ENCODE data around the gene ATP1A2. TPM values are rescaled to one million over a fixed set of nuclear protein-coding genes. Genes with fewer than 3 reads are reported as not detected.

The ATP1A2 gene
- total RNA-seq, 1 donor from 2014 or later: 0.49 TPM

DNA sequence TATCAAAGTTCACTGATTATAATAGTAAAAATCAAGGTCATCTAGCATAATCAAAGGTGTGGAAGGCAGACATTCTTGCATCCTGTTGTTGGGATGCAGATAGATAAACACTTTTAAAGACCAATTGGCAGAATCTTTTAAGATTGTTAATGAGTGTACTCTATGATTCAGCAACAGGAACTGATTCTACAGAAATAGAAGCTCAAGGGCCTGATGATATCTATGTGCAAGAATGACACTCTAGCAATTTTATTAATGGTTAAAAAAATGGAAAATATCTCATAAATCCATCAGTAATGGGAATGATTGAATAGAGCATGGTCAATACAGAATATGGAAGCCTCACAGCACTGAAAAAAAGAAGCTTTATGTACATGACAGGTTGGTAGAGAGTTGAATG, 33.7 kb downstream of the ATP1A2 start:
- no peak overlapping the region for H3K27ac Mint-ChIP-seq (ENCODE audit: unreplicated experiment)
- peaks cover 5% of the 10 kb centered on the region for H3K27me3 Mint-ChIP-seq (ENCODE audit: unreplicated experiment)
- H3K4me1 Mint-ChIP-seq (ENCODE audit: unreplicated experiment): no peaks in the 10 kb centered on the region
- H3K9me3 Mint-ChIP-seq (ENCODE audit: unreplicated experiment): no peaks in the 10 kb centered on the region
- H3K36me3 Mint-ChIP-seq (ENCODE audit: low read depth, unreplicated experiment): no peaks in the 10 kb centered on the region
- DNase-seq (ENCODE audit: low spot score): no peak
- H3K4me3 Mint-ChIP-seq (ENCODE audit: unreplicated experiment): no peak overlapping the region
- TF ChIP-seq, protein P1, sequence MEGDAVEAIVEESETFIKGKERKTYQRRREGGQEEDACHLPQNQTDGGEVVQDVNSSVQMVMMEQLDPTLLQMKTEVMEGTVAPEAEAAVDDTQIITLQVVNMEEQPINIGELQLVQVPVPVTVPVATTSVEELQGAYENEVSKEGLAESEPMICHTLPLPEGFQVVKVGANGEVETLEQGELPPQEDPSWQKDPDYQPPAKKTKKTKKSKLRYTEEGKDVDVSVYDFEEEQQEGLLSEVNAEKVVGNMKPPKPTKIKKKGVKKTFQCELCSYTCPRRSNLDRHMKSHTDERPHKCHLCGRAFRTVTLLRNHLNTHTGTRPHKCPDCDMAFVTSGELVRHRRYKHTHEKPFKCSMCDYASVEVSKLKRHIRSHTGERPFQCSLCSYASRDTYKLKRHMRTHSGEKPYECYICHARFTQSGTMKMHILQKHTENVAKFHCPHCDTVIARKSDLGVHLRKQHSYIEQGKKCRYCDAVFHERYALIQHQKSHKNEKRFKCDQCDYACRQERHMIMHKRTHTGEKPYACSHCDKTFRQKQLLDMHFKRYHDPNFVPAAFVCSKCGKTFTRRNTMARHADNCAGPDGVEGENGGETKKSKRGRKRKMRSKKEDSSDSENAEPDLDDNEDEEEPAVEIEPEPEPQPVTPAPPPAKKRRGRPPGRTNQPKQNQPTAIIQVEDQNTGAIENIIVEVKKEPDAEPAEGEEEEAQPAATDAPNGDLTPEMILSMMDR (IDR thresholded peaks at IDR 0.05; ENCODE audit: unreplicated experiment): no peak

DNA sequence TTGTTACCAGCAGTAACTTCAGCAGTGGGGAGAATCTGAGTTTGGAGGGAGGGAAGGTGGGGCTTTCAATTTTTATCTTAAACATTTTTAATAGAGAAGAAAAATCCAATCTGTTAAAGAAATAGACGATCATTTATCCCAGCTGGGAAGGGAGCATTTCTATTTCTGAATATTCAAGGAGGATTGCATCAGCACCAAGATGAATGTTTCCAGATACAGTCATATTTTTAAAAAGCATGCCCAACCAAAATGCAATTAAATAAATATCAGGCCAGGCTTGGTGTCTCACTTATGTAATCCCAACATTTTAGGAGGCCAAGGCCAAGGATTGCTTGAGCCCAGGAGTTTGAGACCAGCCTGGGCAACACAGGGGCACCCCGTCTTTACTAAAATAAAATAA, 34.2 kb downstream of the ATP1A2 start:
- no peak for DNase-seq (ENCODE audit: low spot score)
- H3K27me3 Mint-ChIP-seq (ENCODE audit: unreplicated experiment): peaks cover 5% of the 10 kb centered on the region

DNA sequence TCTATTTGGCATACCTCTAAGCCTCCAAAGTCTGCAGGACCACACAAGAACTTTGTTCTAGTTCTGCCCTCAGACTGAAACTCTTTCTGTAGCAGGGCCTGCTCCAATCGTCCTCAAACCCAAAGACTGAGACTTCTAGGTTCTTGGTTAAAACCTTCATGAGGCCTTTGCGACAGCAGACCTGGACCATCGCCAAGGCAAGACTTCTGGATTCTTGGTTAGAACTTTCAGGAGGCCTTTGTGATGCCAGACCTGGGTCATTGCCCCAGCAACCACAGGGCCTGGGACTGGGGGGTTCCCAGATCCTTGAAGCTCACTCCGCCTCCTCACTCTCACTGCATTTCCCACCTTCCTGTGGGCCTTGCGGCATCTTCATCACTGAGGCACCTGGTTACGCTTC, 35.7 kb downstream of the ATP1A2 start, which contains the start of gene ATP1A4:
ATP1A4 (plus strand) TSS at position 301 of the 400 bp plus-strand sequence. CDS start 438 bp downstream, outside the sequence.
- no peaks in the 10 kb centered on the region for H3K36me3 Mint-ChIP-seq (ENCODE audit: low read depth, unreplicated experiment)
- no peak for DNase-seq (ENCODE audit: low spot score)
- H3K4me1 Mint-ChIP-seq (ENCODE audit: unreplicated experiment): no peaks in the 10 kb centered on the region
- peaks cover 5% of the 10 kb centered on the region for H3K27me3 Mint-ChIP-seq (ENCODE audit: unreplicated experiment)
- TF ChIP-seq, protein P1 (IDR thresholded peaks at IDR 0.05; ENCODE audit: unreplicated experiment): no peak
- no peak within 1 kb of the TSS for H3K4me3 Mint-ChIP-seq (ENCODE audit: unreplicated experiment)
- H3K9me3 Mint-ChIP-seq (ENCODE audit: unreplicated experiment): no peaks in the 10 kb centered on the region
- H3K27ac Mint-ChIP-seq (ENCODE audit: unreplicated experiment): no peak within 1 kb of the TSS

More for the DNA sequence above, 34.2 kb downstream of the ATP1A2 start:
- Mint-ChIP-seq H3K4me1 (ENCODE audit: unreplicated experiment) (no peaks in the 10 kb centered on the region), H3K4me3 (ENCODE audit: unreplicated experiment) (no peak overlapping the region), H3K36me3 (ENCODE audit: low read depth, unreplicated experiment) (no peaks in the 10 kb centered on the region), H3K27ac (ENCODE audit: unreplicated experiment) (no peak overlapping the region), H3K9me3 (ENCODE audit: unreplicated experiment) (no peaks in the 10 kb centered on the region)
- TF ChIP-seq, protein P1 (IDR thresholded peaks at IDR 0.05; ENCODE audit: unreplicated experiment): no peak

DNA sequence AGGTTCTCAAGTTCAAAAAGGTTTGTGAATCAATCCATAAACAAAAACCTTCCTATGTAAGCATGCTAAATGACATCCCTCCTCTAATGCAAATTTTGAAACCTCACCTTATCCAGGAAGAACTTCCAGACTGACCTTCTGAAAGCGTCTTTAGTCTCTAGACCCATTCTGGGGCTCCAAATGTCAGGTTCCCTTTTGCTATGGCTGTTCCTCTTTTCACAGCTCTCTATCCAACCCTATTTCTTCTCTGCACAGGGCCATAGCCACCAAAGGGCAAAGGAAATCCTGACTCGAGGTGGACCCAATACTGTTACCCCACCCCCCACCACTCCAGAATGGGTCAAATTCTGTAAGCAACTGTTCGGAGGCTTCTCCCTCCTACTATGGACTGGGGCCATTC, 39.2 kb downstream of the ATP1A2 start:
- no peaks in the 10 kb centered on the region for H3K36me3 Mint-ChIP-seq (ENCODE audit: low read depth, unreplicated experiment)
- TF ChIP-seq, protein P1 (IDR thresholded peaks at IDR 0.05; ENCODE audit: unreplicated experiment): no peak

DNA sequence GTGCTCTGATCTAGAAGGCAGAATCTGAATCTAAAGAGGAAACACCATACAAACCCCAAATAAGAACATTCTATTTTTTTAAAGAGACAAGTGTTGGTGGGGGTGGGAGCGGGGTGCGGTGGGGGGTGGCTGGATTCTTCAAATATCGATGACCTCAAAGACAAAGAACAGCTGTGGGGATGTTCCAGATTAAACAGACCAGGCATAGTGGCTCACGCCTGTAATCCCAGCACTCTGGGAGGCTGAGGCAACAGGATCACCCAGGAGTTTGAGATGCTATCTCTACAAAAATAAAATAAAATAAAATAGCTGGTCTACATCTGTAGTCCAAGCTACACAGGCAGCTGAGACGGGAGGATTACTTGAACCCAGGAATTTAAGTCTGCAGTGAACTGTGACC, 40.8 kb downstream of the ATP1A2 start:
- H3K4me1 Mint-ChIP-seq (ENCODE audit: unreplicated experiment): no peaks in the 10 kb centered on the region
- H3K36me3 Mint-ChIP-seq (ENCODE audit: low read depth, unreplicated experiment): no peaks in the 10 kb centered on the region
- DNase-seq (ENCODE audit: low spot score): no peak
- H3K9me3 Mint-ChIP-seq (ENCODE audit: unreplicated experiment): no peaks in the 10 kb centered on the region
- H3K27me3 Mint-ChIP-seq (ENCODE audit: unreplicated experiment): peaks cover 5% of the 10 kb centered on the region
- H3K27ac Mint-ChIP-seq (ENCODE audit: unreplicated experiment): no peak overlapping the region
- no peak overlapping the region for H3K4me3 Mint-ChIP-seq (ENCODE audit: unreplicated experiment)
- TF ChIP-seq, protein P1 (IDR thresholded peaks at IDR 0.05; ENCODE audit: unreplicated experiment): no peak

More for the DNA sequence above, 39.2 kb downstream of the ATP1A2 start:
- H3K27ac Mint-ChIP-seq (ENCODE audit: unreplicated experiment): no peak overlapping the region
- peaks cover 5% of the 10 kb centered on the region for H3K27me3 Mint-ChIP-seq (ENCODE audit: unreplicated experiment)
- H3K9me3 Mint-ChIP-seq (ENCODE audit: unreplicated experiment): no peaks in the 10 kb centered on the region
- no peaks in the 10 kb centered on the region for H3K4me1 Mint-ChIP-seq (ENCODE audit: unreplicated experiment)
- H3K4me3 Mint-ChIP-seq (ENCODE audit: unreplicated experiment): no peak overlapping the region
- no peak for DNase-seq (ENCODE audit: low spot score)

All from endothelial cell (in vitro differentiated cells).